Body of pancreas (tissue), 4 donors: ENCODE data around the gene GCNT2. TPM values are rescaled to one million over a fixed set of nuclear protein-coding genes. Genes with fewer than 3 reads are reported as not detected.

Experiments
- ATAC-seq: fragments of 150-250 bp; one replicate; pipeline ENCODE4 v1.9.1; 2016
- DNase-seq, 4 donors: peaks; one replicate each; pipeline ENCODE4 v3.0.0-alpha.2; 2019
- H3K27ac ChIP-seq, 4 donors: fragments of 200-600 bp; sonication (generic); 1 replicate in 3 of 4; 2 replicates in 1 of 4; pipeline versions ENCODE4 v1.5.1 to v1.6.1; 2016 to 2019; ENCODE audit warnings: mild to moderate bottlenecking in 1 of 4, mixed read lengths in 1 of 4, moderate library complexity in 1 of 4
- H3K27me3 ChIP-seq, 2 donors: fragments of 200-600 bp; sonication (generic); one replicate each; pipeline ENCODE4 v1.6.0; 2016; ENCODE audit warnings: mild to moderate bottlenecking in 1 of 2
- H3K36me3 ChIP-seq, 2 donors: fragments of 200-600 bp; sonication (generic); replicated peaks in 1 of 2; 2 replicates each; pipeline ENCODE4 v1.5.1; 2016; ENCODE audit warnings: low read depth in 2 of 2; ENCODE audit not compliant: insufficient read depth in 1 of 2
- H3K4me1 ChIP-seq: fragments of 200-600 bp; sonication (generic); one replicate; pipeline ENCODE4 v1.6.0; 2016
- H3K4me3 ChIP-seq, 2 donors: fragments of 200-600 bp; sonication (generic); 1 replicate in 1 of 2; 2 replicates in 1 of 2; pipeline ENCODE4 v1.5.1; 2016 to 2019
- H3K9me3 ChIP-seq, 3 donors: fragments of 200-600 bp; sonication (generic); 1 replicate in 2 of 3; 2 replicates in 1 of 3; pipeline ENCODE4 v1.5.1; 2016
- POLR2A ChIP-seq, 3 donors: fragments of 450-650 bp; IDR thresholded peaks; one replicate each; pipeline ENCODE4 v1.6.1; 2016; ENCODE audit warnings: antibody characterized with exemption in 3 of 3, mild to moderate bottlenecking in 2 of 3
- WGBS, 2 donors: methylation state at CpG; one replicate each; pipeline ENCODE4 v1.1.5; 2017; 5-methylcytosine and 5-hydroxymethylcytosine counted together
- intact Hi-C: fragments of 100-400 bp; cut with DNase I; formaldehyde crosslinking; loops from one replicate; pipeline ENCODE4 v1.15.1; 2023
- total RNA-seq, 2 donors: library from RNA; depleted of rRNA; stranded (reverse); fragments of >200 nt; gene quantifications; one replicate each; pipeline ENCODE4 v1.1.0, GENCODE V29; 2016
- TF ChIP-seq, protein P1 (sequence below), 7 experiments: fragments of 450-650 bp in 4 of 7; fragments of 200-600 bp in 3 of 7; sonication (generic) in 3 of 7; IDR thresholded peaks; one replicate each; pipeline ENCODE4 v1.5.1; 2016 to 2019; ENCODE audit warnings: antibody characterized with exemption in 7 of 7

The GCNT2 gene
- total RNA-seq, 2 donors from 2014 or later, result 4.4 to 7.6 TPM

DNA sequence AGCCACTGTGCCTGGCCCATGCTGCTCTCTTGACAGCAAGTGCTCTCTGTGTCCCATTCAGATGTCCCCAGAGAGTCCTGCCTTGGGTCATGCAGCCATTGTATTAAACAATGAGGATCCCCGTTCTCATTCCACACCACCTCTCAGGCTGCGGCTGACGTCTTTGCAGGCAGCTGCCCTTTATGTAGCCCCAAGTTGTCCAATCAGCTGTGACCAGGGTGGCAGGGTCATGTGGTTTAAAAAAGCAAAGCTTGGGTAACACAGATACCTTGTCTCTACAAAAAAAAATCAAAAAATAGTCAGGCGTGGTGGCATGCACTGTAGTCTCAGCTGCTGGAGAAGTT is 13.2 kb downstream of the GCNT2 start:
- H3K4me3 ChIP-seq, result no peak overlapping the region
- intact Hi-C loops, result no loop called here
- no peak overlapping the region for H3K27ac ChIP-seq
- TF ChIP-seq POLR2A (IDR thresholded peaks at IDR 0.05), result no peak
- TF ChIP-seq, protein P1, sequence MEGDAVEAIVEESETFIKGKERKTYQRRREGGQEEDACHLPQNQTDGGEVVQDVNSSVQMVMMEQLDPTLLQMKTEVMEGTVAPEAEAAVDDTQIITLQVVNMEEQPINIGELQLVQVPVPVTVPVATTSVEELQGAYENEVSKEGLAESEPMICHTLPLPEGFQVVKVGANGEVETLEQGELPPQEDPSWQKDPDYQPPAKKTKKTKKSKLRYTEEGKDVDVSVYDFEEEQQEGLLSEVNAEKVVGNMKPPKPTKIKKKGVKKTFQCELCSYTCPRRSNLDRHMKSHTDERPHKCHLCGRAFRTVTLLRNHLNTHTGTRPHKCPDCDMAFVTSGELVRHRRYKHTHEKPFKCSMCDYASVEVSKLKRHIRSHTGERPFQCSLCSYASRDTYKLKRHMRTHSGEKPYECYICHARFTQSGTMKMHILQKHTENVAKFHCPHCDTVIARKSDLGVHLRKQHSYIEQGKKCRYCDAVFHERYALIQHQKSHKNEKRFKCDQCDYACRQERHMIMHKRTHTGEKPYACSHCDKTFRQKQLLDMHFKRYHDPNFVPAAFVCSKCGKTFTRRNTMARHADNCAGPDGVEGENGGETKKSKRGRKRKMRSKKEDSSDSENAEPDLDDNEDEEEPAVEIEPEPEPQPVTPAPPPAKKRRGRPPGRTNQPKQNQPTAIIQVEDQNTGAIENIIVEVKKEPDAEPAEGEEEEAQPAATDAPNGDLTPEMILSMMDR (IDR thresholded peaks at IDR 0.05), result no peak
- H3K9me3 ChIP-seq, result no peaks in the 10 kb centered on the region
- ATAC-seq (no peak), DNase-seq (no peak)
- H3K36me3 ChIP-seq, result no peaks in the 10 kb centered on the region
- WGBS, 2 donors, result 73 to 86% methylated on average over 4 of the region's 4 CpGs
- no peaks in the 10 kb centered on the region for H3K27me3 ChIP-seq
- peaks cover 18% of the 10 kb centered on the region for H3K4me1 ChIP-seq

DNA sequence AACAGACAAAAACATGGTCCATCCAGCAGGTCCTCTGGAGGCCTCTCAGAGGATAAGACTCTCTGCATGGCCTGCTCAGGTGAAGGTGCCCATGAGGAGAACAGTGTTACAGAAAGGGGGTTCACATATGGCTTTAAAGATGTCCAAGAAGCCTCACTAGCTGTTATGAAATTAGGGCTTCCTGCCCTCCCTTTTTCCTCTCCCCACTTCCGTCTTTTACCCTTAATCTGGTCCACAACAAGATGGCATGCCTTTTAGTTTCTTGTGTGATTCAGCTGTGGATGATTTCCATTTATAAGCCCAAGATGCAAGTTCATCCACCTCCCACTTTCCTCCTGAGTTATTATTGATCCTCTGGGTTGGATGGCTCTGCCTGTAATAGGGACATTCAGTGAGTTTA is 14.0 kb downstream of the GCNT2 start:
- intact Hi-C loops, result no loop called here
- no peak for TF ChIP-seq POLR2A (IDR thresholded peaks at IDR 0.05)
- TF ChIP-seq, protein P1 (IDR thresholded peaks at IDR 0.05), result no peak
- ATAC-seq, result no peak

DNA sequence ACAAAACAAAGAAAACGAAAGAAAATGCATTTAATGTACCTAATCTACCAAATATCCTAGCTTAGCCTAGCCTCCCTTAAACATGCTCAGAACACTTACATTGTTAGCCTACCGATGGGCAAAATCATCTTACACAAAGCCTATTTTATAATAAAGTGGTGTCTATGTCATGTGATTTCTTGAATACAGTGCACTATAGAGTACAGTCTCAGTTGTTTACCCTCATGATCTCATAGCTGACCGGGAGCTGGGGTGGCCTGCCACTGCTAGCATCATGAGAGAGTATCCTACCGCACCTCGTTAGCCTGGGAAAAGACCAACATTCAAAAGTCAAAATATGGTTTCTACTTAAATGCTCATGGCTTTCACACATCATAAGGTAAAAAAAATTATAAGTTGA is 16.6 kb downstream of the GCNT2 start:
- intact Hi-C loops, result no loop called here
- Histone ChIP-seq H3K4me1 (no peaks in the 10 kb centered on the region), H3K9me3 (no peaks in the 10 kb centered on the region), H3K27ac (no peak overlapping the region), H3K4me3 (no peak overlapping the region), H3K27me3 (no peaks in the 10 kb centered on the region), H3K36me3 (no peaks in the 10 kb centered on the region)
- ATAC-seq, result no peak
- TF ChIP-seq, protein P1 (IDR thresholded peaks at IDR 0.05), result no peak
- no peak for TF ChIP-seq POLR2A (IDR thresholded peaks at IDR 0.05)
- DNase-seq, result no peak
- WGBS, 2 donors, result 93 to 96% methylated on average over 5 of the region's 5 CpGs

More for the DNA sequence above, 14.0 kb downstream of the GCNT2 start:
- Histone ChIP-seq H3K4me3 (no peak overlapping the region), H3K27ac (no peak overlapping the region), H3K36me3 (no peaks in the 10 kb centered on the region), H3K9me3 (no peaks in the 10 kb centered on the region), H3K27me3 (no peaks in the 10 kb centered on the region), H3K4me1 (peaks cover 18% of the 10 kb centered on the region)
- DNase-seq, result no peak
- WGBS, 2 donors, result 70 to 81% methylated on average over 1 of the region's 1 CpG

DNA sequence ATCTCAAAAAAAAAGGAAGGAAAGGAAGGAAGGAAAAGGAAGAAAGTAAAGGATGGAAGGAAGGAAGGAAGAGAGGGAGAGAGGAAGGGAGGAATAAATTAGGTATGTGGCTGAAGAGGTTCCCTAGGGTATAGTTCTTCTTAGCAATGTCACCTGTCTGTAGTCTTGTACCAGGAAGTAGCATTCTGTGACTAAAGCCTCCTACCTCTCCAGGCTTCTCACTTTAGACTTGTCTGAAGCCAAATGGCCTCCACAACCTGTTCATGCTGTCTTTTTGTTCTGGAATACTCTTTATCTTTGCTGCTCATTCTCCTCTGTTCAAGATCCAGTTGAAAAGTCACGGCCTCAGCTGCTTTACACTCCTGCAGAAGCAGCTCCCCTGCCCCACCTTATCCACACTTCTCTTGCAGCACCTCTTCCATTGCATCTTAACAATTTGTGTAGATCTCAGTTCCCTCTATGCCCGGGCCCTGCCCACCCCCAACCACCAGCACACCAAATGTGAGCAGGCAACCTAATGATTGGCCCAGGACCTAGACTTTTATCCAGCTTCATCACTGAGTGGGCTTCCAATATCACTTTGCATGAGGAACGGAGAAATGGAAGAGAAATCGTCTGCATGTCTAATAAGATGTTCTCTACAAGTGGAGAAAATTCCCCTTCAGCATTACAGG is 19.1 kb downstream of the GCNT2 start:
- intact Hi-C loops, result no loop called here
- DNase-seq, result no peak
- 84% methylated on average over 4 of the region's 4 CpGs for WGBS, 2 donors

More for the DNA sequence above, 19.1 kb downstream of the GCNT2 start:
- no peak overlapping the region for H3K4me3 ChIP-seq
- no peak for TF ChIP-seq POLR2A (IDR thresholded peaks at IDR 0.05)
- TF ChIP-seq, protein P1 (IDR thresholded peaks at IDR 0.05), result no peak
- H3K9me3 ChIP-seq, result no peaks in the 10 kb centered on the region
- H3K36me3 ChIP-seq, result no peaks in the 10 kb centered on the region
- H3K27ac ChIP-seq, result no peak overlapping the region
- no peaks in the 10 kb centered on the region for H3K27me3 ChIP-seq
- no peak for ATAC-seq
- no peaks in the 10 kb centered on the region for H3K4me1 ChIP-seq
